ENCODE data around the gene RHBDD1.
A peak's percentile ranks its signal among the peaks of the same experiment; 100 is the strongest.

Gene RHBDD1

GRCh38 chr2:226888971-226889370 lies 53.1 kb downstream of the RHBDD1 start:
- no peaks in the 10 kb centered on the region for H3K27me3 Mint-ChIP-seq
- H3K9me3 Mint-ChIP-seq, result no peaks in the 10 kb centered on the region
- DNase-seq (no peak), ATAC-seq (replicated peaks) (no peak)
- peaks cover 5% of the 10 kb centered on the region for H3K36me3 Mint-ChIP-seq (ENCODE audit: insufficient read depth)
- H3K27ac Mint-ChIP-seq, result no peak overlapping the region
- no peak overlapping the region for H3K4me3 Mint-ChIP-seq
- H3K4me1 Mint-ChIP-seq (ENCODE audit: low read depth in 2 of 2), result no peaks in the 10 kb centered on the region

DNA sequence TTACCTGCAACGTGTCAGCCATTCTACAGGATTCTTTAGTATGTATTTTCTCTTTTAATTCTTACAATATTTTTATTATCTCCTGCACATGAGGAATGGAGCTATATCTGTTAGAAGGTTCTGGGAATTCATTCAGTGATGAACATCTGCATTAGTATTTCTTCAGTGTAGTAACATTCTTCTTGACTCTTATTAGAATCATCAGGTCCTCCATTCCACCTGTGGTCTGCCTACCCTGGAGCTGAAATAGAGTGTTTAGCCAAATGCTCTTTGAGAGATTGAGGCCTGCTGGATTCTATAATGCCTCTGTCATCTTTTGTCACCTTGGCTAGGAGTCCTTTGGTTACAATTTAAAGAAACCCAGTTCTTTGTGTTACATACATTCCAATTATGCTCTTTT lies 54.4 kb downstream of the RHBDD1 start:
- Mint-ChIP-seq H3K27ac (no peak overlapping the region), H3K36me3 (ENCODE audit: insufficient read depth) (peaks cover 5% of the 10 kb centered on the region), H3K9me3 (no peaks in the 10 kb centered on the region), H3K4me3 (no peak overlapping the region), H3K4me1 (ENCODE audit: low read depth in 2 of 2) (peaks cover 0 to 3% of the 10 kb centered on the region in 2 donors), H3K27me3 (no peaks in the 10 kb centered on the region)
- DNase-seq (no peak), ATAC-seq (replicated peaks) (no peak)

DNA sequence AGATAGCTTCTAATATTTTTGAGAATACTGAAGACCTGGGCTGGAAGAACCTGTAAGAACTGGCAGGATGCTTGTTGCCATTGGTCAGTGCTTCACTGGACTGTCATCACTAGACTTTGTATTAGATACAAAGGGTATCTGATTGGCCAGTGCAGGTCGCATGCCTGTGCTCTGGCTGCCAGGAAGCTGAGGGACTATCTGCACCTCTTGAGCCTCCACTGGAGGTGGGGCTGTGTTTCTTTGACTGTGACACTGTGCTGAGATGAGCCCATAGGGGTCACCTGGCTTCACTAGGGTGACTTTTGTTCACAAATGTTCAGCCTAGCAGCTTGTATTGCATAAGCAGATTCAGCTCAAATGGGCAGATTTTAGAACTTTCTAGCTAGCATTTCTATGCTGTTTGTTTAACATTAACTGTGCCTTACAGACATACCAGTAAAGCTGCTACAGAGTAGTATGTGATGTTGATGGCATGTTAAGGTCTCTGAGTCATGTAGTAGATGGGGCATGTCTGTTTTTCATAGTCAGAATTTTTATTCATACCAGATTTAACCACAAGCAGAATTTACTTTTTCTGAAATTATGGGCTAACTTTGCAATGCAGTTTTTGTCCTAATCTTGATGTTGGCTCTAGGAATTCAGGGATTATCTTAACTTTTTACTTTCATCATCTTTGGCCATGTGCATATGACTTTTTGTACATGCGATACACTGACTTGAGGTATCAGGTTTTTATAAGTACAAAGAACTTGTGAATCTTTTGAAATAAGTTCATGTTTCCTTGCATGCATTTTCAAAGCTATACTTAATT lies 56.1 kb downstream of the RHBDD1 start:
- Mint-ChIP-seq H3K27me3 (no peaks in the 10 kb centered on the region), H3K4me3 (no peak overlapping the region), H3K36me3 (ENCODE audit: insufficient read depth) (no peaks in the 10 kb centered on the region), H3K4me1 (ENCODE audit: low read depth in 2 of 2) (peaks cover 0 to 3% of the 10 kb centered on the region in 2 donors), H3K9me3 (no peaks in the 10 kb centered on the region), H3K27ac (no peak overlapping the region)
- DNase-seq (no peak), ATAC-seq (replicated peaks) (no peak)

DNA sequence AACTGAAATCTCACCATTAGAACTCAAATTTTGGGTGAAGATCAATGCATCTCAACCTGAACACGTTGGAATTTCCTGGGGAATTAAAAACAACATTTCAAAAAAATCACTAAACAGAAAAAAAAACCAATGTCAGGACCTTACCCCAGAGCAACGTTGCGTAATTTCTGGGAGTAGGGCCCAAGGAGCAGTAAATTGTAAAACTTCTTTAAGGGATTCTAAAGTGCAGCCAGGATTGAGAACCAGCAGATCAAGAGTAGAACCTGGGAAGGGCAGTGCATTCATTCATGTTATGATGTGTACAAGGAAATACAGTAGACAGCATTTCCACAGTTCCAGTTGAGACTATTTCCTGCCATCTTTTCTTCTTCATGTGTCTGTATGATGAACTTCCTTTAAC lies 56.9 kb downstream of the RHBDD1 start:
- Mint-ChIP-seq H3K4me3 (no peak overlapping the region), H3K4me1 (ENCODE audit: low read depth in 2 of 2) (peaks cover 0 to 3% of the 10 kb centered on the region in 2 donors), H3K9me3 (no peaks in the 10 kb centered on the region), H3K27me3 (no peaks in the 10 kb centered on the region), H3K36me3 (ENCODE audit: insufficient read depth) (no peaks in the 10 kb centered on the region), H3K27ac (no peak overlapping the region)
- DNase-seq (no peak), ATAC-seq (replicated peaks) (no peak)

DNA sequence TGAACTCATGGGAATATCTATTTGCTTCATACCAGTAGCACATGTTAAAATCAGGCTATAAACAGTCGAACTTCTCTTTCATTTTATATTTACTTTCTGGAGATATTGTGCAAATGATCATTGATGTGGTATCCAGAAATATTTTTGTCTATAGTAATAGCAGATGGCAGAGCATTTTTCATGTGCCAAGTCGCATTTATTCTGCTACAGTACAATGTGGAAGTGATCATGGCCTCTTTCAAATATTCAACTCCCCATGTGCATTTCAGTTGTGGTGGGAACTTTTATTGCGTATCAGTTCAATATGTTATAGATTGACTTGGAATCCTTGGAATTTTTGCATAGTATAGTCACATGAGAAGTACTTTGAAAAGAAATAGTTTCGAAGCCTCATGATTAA lies 57.4 kb downstream of the RHBDD1 start:
- Mint-ChIP-seq H3K36me3 (ENCODE audit: insufficient read depth) (no peaks in the 10 kb centered on the region), H3K27ac (no peak overlapping the region), H3K9me3 (no peaks in the 10 kb centered on the region), H3K27me3 (no peaks in the 10 kb centered on the region), H3K4me1 (ENCODE audit: low read depth in 2 of 2) (peaks cover 0 to 3% of the 10 kb centered on the region in 2 donors), H3K4me3 (no peak overlapping the region)
- DNase-seq (no peak), ATAC-seq (replicated peaks) (no peak)

GRCh38 chr2:226894752-226895151 lies 58.9 kb downstream of the RHBDD1 start:
- H3K4me3 Mint-ChIP-seq, result no peak overlapping the region
- no peak for ATAC-seq (replicated peaks)
- H3K27me3 Mint-ChIP-seq, result no peaks in the 10 kb centered on the region
- H3K27ac Mint-ChIP-seq, result no peak overlapping the region
- H3K9me3 Mint-ChIP-seq, result no peaks in the 10 kb centered on the region
- no peaks in the 10 kb centered on the region for H3K36me3 Mint-ChIP-seq (ENCODE audit: insufficient read depth)
- DNase-seq, result no peak
- H3K4me1 Mint-ChIP-seq (ENCODE audit: low read depth in 2 of 2), result peaks cover 0 to 3% of the 10 kb centered on the region in 2 donors

- no peaks in the 10 kb centered on the region for H3K9me3 Mint-ChIP-seq
- H3K27ac Mint-ChIP-seq, result no peak overlapping the region
- no peak for DNase-seq
- H3K27me3 Mint-ChIP-seq, result no peaks in the 10 kb centered on the region
- ATAC-seq (replicated peaks), result no peak
- no peak overlapping the region for H3K4me3 Mint-ChIP-seq
- peaks cover 0 to 3% of the 10 kb centered on the region in 2 donors for H3K4me1 Mint-ChIP-seq (ENCODE audit: low read depth in 2 of 2)
- H3K36me3 Mint-ChIP-seq (ENCODE audit: insufficient read depth), result no peaks in the 10 kb centered on the region
Observed at GRCh38 chr2:226895579-226895978, 59.7 kb downstream of the RHBDD1 start.

GRCh38 chr2:226898121-226898520 lies 62.3 kb downstream of the RHBDD1 start:
- no peak for ATAC-seq (replicated peaks)
- no peak overlapping the region for H3K27ac Mint-ChIP-seq
- H3K9me3 Mint-ChIP-seq, result no peaks in the 10 kb centered on the region
- no peak for DNase-seq
- no peaks in the 10 kb centered on the region for H3K36me3 Mint-ChIP-seq (ENCODE audit: insufficient read depth)
- no peaks in the 10 kb centered on the region for H3K27me3 Mint-ChIP-seq
- H3K4me3 Mint-ChIP-seq, result no peak overlapping the region
- peaks cover 7 to 9% of the 10 kb centered on the region in 2 donors for H3K4me1 Mint-ChIP-seq (ENCODE audit: low read depth in 2 of 2)

GRCh38 chr2:226898897-226899296 lies 63.0 kb downstream of the RHBDD1 start:
- H3K4me3 Mint-ChIP-seq, result no peak overlapping the region
- DNase-seq, result no peak
- H3K27ac Mint-ChIP-seq, result no peak overlapping the region
- peaks cover 7 to 9% of the 10 kb centered on the region in 2 donors for H3K4me1 Mint-ChIP-seq (ENCODE audit: low read depth in 2 of 2)
- H3K9me3 Mint-ChIP-seq, result no peaks in the 10 kb centered on the region
- H3K36me3 Mint-ChIP-seq (ENCODE audit: insufficient read depth), result no peaks in the 10 kb centered on the region
- ATAC-seq (replicated peaks), result no peak
- no peaks in the 10 kb centered on the region for H3K27me3 Mint-ChIP-seq

GRCh38 chr2:226902041-226902966 lies 66.5 kb downstream of the RHBDD1 start:
- Mint-ChIP-seq H3K4me3 (no peak overlapping the region), H3K27ac (no peak overlapping the region), H3K36me3 (ENCODE audit: insufficient read depth) (peaks cover 1% of the 10 kb centered on the region), H3K4me1 (ENCODE audit: low read depth in 2 of 2) (peaks cover 13 to 19% of the 10 kb centered on the region in 2 donors), H3K27me3 (no peaks in the 10 kb centered on the region), H3K9me3 (no peaks in the 10 kb centered on the region)
- ATAC-seq (replicated peaks) (no peak), DNase-seq (no peak)

- peaks cover 3% of the 10 kb centered on the region for H3K36me3 Mint-ChIP-seq (ENCODE audit: insufficient read depth)
- DNase-seq (no peak), ATAC-seq (replicated peaks) (no peak)
- H3K4me1 Mint-ChIP-seq (ENCODE audit: low read depth in 2 of 2), result peaks cover 13 to 19% of the 10 kb centered on the region in 2 donors
- no peak overlapping the region for H3K4me3 Mint-ChIP-seq
- no peaks in the 10 kb centered on the region for H3K27me3 Mint-ChIP-seq
- peak overlapping the region; percentile 5 to 57 for H3K27ac Mint-ChIP-seq
- no peaks in the 10 kb centered on the region for H3K9me3 Mint-ChIP-seq
Observed at GRCh38 chr2:226903179-226903578, 67.3 kb downstream of the RHBDD1 start.

- H3K27ac Mint-ChIP-seq, result no peak overlapping the region
- no peaks in the 10 kb centered on the region for H3K27me3 Mint-ChIP-seq
- DNase-seq (no peak), ATAC-seq (replicated peaks) (no peak)
- H3K36me3 Mint-ChIP-seq (ENCODE audit: insufficient read depth), result peaks cover 3% of the 10 kb centered on the region
- peaks cover 13 to 19% of the 10 kb centered on the region in 2 donors for H3K4me1 Mint-ChIP-seq (ENCODE audit: low read depth in 2 of 2)
- H3K9me3 Mint-ChIP-seq, result no peaks in the 10 kb centered on the region
- no peak overlapping the region for H3K4me3 Mint-ChIP-seq
Observed at GRCh38 chr2:226904592-226904991, 68.7 kb downstream of the RHBDD1 start.

DNA sequence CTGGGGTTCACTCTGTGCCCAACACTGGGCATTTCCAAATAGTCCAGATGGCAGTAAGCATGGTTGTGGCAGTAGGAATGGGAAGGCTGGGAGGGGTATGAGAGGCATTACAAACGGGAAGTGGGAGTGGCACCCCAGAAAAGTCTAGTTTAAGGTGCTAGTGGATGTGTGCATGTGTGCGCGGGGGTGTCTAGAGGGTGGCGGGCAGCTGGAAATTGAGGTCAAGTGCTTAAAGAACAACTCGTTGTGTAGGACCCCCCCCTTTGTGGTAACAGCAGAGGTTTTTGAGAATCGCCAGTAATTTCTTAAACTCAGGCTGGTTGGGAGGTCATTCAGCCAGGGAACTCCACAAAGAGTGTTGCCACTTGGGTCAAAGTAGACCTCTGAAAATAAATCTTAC lies 69.9 kb downstream of the RHBDD1 start:
- ATAC-seq (replicated peaks) (no peak), DNase-seq (no peak)
- no peak overlapping the region for H3K4me3 Mint-ChIP-seq
- no peaks in the 10 kb centered on the region for H3K9me3 Mint-ChIP-seq
- H3K27ac Mint-ChIP-seq, result peak overlapping the region in 1 of 2 donors; percentile 14
- no peaks in the 10 kb centered on the region for H3K27me3 Mint-ChIP-seq
- peaks cover 13 to 19% of the 10 kb centered on the region in 2 donors for H3K4me1 Mint-ChIP-seq (ENCODE audit: low read depth in 2 of 2)
- peaks cover 3% of the 10 kb centered on the region for H3K36me3 Mint-ChIP-seq (ENCODE audit: insufficient read depth)

Data from effector memory CD8-positive, alpha-beta T cell (primary cell).